ENCODE measurements around the gene LPCAT1.

- TF ChIP-seq CTCF (IDR thresholded peaks at IDR 0.05; ENCODE audit: insufficient read depth, low read depth, low read length) = no peak
- no peak for TF ChIP-seq EZH2 (IDR thresholded peaks at IDR 0.05; ENCODE audit: insufficient read depth, low read length)
These were observed 81.3 kb downstream of the LPCAT1 start for GRCh38 chr5:1442222-1443145.
